Upper lobe of left lung (tissue), 4 donors: Measurements from ENCODE around the gene CC2D2B.

Source experiments
- CTCF ChIP-seq, 6 experiments: fragments of 450-650 bp in 4 of 6; fragments of 200-600 bp in 2 of 6; sonication (generic) in 2 of 6; IDR thresholded peaks; one replicate each; pipeline ENCODE4 v1.5.1; 2016 to 2019; ENCODE audit warnings: antibody characterized with exemption in 6 of 6
- POLR2A ChIP-seq, 4 donors: fragments of 450-650 bp; IDR thresholded peaks; one replicate each; pipeline ENCODE4 v1.5.1; 2016 to 2017; ENCODE audit warnings: antibody characterized with exemption in 4 of 4, mild to moderate bottlenecking in 2 of 4
- POLR2AphosphoS5 ChIP-seq, 2 donors: sonication (generic); formaldehyde crosslinking; IDR thresholded peaks; one replicate each; pipeline ENCODE4 v1.5.1; 2017; ENCODE audit warnings: antibody characterized with exemption in 2 of 2

- TF ChIP-seq CTCF (IDR thresholded peaks at IDR 0.05) (no peak), POLR2A (IDR thresholded peaks at IDR 0.05) (no peak), POLR2AphosphoS5 (IDR thresholded peaks at IDR 0.05) (no peak)
Observed at GRCh38 chr10:95867866-95868265, 39.9 kb upstream of the CC2D2B start.
